ENCODE measurements around the gene NRXN3. TPM values are rescaled to one million over a fixed set of nuclear protein-coding genes. Genes with fewer than 3 reads are reported as not detected.

NRXN3 gene
- total RNA-seq, 1 experiment from 2014 or later, result not detected

DNA sequence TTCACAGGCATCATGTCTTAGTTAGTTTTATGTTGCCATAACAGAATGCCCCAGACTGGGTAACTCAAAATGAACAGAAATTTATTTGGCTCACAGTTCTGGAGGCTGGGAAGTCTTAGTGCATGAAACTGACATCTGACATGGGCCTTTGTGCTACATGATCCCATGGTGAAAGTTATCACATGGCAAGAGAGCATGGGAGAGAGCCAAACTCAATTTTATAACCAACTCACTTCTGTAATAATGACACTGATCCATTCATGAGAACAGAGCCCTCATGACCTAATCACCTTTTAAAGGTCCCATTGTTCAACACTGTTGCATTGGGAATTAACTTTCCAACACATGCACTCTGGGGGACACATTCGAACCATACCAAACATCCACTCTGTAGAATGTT is 1026.0 kb downstream of the NRXN3 start:
- CTCF ChIA-PET, result no interaction called here
- H3K27me3 Mint-ChIP-seq (ENCODE audit: unreplicated experiment), result no peaks in the 10 kb centered on the region
- H3K9me3 Mint-ChIP-seq (ENCODE audit: low read depth, unreplicated experiment), result peaks cover 13% of the 10 kb centered on the region
- H3K27ac Mint-ChIP-seq (ENCODE audit: unreplicated experiment), result no peak overlapping the region
- intact Hi-C loops (cut with micrococcal nuclease; ENCODE audit: unreplicated experiment), result no loop called here
- H3K4me3 Mint-ChIP-seq (ENCODE audit: low read depth, unreplicated experiment), result no peak overlapping the region
- TF ChIP-seq, protein P1, sequence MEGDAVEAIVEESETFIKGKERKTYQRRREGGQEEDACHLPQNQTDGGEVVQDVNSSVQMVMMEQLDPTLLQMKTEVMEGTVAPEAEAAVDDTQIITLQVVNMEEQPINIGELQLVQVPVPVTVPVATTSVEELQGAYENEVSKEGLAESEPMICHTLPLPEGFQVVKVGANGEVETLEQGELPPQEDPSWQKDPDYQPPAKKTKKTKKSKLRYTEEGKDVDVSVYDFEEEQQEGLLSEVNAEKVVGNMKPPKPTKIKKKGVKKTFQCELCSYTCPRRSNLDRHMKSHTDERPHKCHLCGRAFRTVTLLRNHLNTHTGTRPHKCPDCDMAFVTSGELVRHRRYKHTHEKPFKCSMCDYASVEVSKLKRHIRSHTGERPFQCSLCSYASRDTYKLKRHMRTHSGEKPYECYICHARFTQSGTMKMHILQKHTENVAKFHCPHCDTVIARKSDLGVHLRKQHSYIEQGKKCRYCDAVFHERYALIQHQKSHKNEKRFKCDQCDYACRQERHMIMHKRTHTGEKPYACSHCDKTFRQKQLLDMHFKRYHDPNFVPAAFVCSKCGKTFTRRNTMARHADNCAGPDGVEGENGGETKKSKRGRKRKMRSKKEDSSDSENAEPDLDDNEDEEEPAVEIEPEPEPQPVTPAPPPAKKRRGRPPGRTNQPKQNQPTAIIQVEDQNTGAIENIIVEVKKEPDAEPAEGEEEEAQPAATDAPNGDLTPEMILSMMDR (IDR thresholded peaks at IDR 0.05; ENCODE audit: unreplicated experiment), result no peak
- no peaks in the 10 kb centered on the region for H3K4me1 Mint-ChIP-seq (ENCODE audit: low read depth, unreplicated experiment)
- DNase-seq, result no peak
- H3K36me3 Mint-ChIP-seq (ENCODE audit: insufficient read depth, unreplicated experiment), result no peaks in the 10 kb centered on the region
- no TSS peak for BruUV-seq (replicated peaks)

DNA sequence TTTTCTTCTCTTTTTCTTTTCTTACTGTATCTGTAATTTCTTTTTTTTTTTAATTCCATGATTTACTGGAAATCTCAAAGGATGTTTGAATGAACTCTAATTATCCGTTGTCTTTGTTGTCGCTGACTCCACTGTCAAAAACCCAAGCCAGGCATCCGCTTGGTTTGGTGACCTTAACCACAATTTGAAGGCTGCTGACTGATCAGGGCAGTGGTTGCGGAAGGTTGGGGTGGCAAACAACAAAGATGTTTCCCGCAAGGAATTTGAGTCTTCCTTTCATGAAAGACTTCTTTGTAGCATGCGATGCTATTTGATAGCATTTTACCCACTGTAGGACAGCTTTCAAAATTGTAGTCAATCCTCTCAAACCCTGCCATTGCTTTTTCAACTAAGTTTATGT is 1027.3 kb downstream of the NRXN3 start:
- Mint-ChIP-seq H3K4me1 (ENCODE audit: low read depth, unreplicated experiment) (no peaks in the 10 kb centered on the region), H3K36me3 (ENCODE audit: insufficient read depth, unreplicated experiment) (no peaks in the 10 kb centered on the region), H3K4me3 (ENCODE audit: low read depth, unreplicated experiment) (no peak overlapping the region), H3K27me3 (ENCODE audit: unreplicated experiment) (no peaks in the 10 kb centered on the region), H3K9me3 (ENCODE audit: low read depth, unreplicated experiment) (peaks cover 13% of the 10 kb centered on the region), H3K27ac (ENCODE audit: unreplicated experiment) (no peak overlapping the region)
- TF ChIP-seq, protein P1 (IDR thresholded peaks at IDR 0.05; ENCODE audit: unreplicated experiment), result no peak
- no peak for DNase-seq
- no TSS peak for BruUV-seq (replicated peaks)
- CTCF ChIA-PET, result no interaction called here
- intact Hi-C loops (cut with micrococcal nuclease; ENCODE audit: unreplicated experiment), result no loop called here

DNA sequence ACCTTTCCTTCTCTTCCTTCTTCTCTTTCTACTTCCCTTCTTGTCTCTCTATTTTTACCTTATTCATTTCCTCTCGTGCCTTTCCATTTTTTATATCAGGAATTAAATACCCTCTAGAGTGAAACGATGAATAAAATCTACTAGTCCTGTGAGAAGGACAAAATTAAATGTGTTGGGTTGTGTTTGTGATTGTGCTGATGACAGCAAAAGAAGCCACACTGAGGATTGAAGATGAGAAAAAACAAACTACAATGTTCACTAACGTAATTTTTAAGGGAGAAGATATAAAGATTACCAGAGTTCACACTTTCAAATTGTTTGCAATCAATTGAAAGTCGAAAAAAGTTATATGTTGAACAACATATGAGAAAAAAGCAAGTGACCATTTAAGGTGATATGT is 1029.0 kb downstream of the NRXN3 start:
- Mint-ChIP-seq H3K36me3 (ENCODE audit: insufficient read depth, unreplicated experiment) (no peaks in the 10 kb centered on the region), H3K4me3 (ENCODE audit: low read depth, unreplicated experiment) (no peak overlapping the region), H3K27me3 (ENCODE audit: unreplicated experiment) (no peaks in the 10 kb centered on the region), H3K4me1 (ENCODE audit: low read depth, unreplicated experiment) (no peaks in the 10 kb centered on the region), H3K27ac (ENCODE audit: unreplicated experiment) (no peak overlapping the region), H3K9me3 (ENCODE audit: low read depth, unreplicated experiment) (peaks cover 13% of the 10 kb centered on the region)
- CTCF ChIA-PET, result no interaction called here
- TF ChIP-seq, protein P1 (IDR thresholded peaks at IDR 0.05; ENCODE audit: unreplicated experiment), result no peak
- intact Hi-C loops (cut with micrococcal nuclease; ENCODE audit: unreplicated experiment), result no loop called here
- DNase-seq, result no peak
- BruUV-seq (replicated peaks), result no TSS peak

DNA sequence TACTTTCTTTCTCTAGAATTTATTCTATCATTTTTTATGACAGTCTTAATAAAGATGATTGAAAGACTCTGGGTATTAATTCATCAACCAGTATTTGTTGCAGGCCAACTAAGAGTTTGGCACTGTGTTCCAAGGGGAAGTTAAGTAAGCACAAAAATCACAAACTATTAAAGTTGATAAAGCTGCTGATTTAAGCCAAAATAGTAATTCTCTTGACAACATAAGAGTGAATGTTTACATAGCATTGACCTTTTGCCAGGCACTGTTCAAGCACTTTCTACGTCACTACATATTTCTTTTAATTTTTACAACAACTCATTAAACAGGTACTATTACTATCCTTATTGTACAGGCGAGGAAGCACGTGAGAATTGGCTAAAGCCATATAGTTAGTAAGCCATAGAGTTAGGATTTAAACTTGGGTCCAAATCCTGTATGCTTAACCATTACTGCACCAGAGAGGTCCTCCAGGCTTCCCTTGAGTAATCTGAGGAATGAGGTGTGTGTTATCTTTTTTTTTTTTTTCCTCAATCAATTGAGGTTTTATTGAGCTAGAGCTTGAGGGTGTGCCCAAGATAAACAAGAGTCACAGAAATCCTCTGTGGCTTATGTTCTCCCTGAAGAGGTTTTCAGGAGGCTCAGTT is 1031.5 kb downstream of the NRXN3 start:
- H3K27me3 Mint-ChIP-seq (ENCODE audit: unreplicated experiment), result no peaks in the 10 kb centered on the region
- CTCF ChIA-PET, result no interaction called here
- no peak overlapping the region for H3K4me3 Mint-ChIP-seq (ENCODE audit: low read depth, unreplicated experiment)
- no peaks in the 10 kb centered on the region for H3K4me1 Mint-ChIP-seq (ENCODE audit: low read depth, unreplicated experiment)
- intact Hi-C loops (cut with micrococcal nuclease; ENCODE audit: unreplicated experiment), result no loop called here
- peaks cover 13% of the 10 kb centered on the region for H3K9me3 Mint-ChIP-seq (ENCODE audit: low read depth, unreplicated experiment)
- DNase-seq, result no peak
- TF ChIP-seq, protein P1 (IDR thresholded peaks at IDR 0.05; ENCODE audit: unreplicated experiment), result no peak
- BruUV-seq (replicated peaks), result no TSS peak
- H3K27ac Mint-ChIP-seq (ENCODE audit: unreplicated experiment), result no peak overlapping the region
- H3K36me3 Mint-ChIP-seq (ENCODE audit: insufficient read depth, unreplicated experiment), result no peaks in the 10 kb centered on the region
